NCI-H774 (cell line): Measurements from ENCODE around the gene DMRT1.

Source experiments
- DNase-seq: peaks from one replicate; lab custom pipeline; 2025; lab: John Stamatoyannopoulos, UW

DMRT1 gene

GRCh38 chr9:1002678-1003077, 161.2 kb downstream of the DMRT1 start:
- no peak for DNase-seq

DNA sequence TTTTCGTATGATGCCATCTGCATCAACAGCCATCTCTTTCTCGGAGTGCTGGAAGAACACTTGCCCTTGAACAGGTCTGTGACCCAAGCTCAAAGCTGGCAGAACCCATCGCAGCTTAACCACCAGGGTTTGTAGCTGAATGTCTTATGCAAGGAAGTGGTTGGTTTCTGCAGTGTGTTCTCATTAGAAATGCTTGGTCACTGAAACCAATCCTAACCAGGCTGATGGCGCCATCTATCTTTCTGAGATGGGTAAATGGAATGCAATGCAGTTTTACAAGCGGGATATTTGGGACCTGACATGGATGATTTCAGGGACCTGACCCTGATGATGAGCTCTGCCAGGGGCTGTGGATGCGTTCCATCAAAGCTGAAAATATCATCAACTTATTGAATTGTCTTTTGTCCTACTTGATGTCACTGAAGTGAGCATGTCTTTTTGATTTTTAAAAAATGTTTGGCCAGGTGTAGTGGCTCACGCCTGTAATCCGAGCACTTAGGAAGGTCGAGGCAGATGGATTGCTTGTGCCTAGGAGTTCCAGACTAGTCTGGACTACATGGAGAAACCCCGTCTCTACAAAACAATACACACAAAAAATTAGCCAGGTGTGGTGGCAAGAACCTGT, 163.7 kb downstream of the DMRT1 start:
- DNase-seq = peak; percentile 54

GRCh38 chr9:1007312-1007711, 165.8 kb downstream of the DMRT1 start:
- DNase-seq = no peak

GRCh38 chr9:1008216-1008615, 166.7 kb downstream of the DMRT1 start:
- no peak for DNase-seq

- DNase-seq = peak; percentile 70
Measured at GRCh38 chr9:1009101-1009707, 167.7 kb downstream of the DMRT1 start.

DNA sequence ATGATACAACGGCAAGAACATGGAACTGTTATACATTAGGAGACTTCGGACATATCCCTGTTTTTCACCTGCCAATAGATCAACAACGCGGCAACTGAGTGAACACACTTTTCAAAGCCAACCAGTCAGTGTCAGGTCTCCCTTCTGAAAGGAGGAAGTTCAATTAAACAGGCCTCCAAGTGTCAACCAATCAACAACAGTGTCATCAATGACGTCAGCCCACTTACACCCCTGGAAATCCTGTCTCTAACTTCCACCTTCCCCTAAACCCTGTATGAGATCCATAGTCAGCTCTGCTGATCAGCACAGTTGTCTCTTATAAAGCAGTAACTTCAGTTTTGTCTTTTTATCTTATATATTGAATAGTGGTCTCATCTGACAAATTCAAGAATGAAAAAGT, 171.5 kb downstream of the DMRT1 start:
- DNase-seq = no peak

DNA sequence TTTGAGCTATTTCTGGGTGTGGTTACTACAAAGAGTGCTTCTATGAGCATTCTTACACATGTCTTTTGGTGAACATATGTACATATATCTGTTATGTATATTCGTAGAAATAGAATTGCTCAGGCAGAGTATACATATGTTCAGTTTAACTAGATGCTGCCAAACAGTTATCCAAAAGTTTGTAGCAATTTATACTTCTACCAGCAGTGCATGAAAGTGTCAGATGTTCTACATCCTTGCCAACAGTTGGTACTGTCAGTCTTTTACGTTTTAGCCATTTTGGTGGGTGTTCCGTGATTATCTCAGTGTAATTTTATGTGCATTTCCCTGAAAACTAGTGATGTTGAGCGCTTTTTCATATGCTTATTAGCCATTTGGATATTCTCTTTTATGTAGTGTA, 172.7 kb downstream of the DMRT1 start:
- no peak for DNase-seq

DNA sequence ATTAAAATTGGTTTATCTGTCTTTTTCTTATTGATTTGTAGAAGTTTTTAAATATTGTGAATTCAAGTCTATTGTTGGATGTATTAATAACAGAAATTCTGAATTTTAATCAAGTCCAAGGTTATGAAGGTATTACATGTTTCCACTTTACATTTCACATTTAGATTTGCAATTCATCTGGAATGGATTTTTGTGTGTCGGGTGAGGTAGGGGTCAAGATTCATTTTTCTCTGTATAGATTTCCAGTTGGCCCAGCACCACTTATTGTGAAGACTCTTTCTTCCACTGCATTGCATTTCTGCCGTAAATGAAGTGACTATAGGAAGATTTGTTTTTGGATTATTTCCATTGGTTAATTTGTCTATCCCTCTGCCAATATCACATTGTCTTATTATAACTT, 173.1 kb downstream of the DMRT1 start:
- DNase-seq = no peak

GRCh38 chr9:1018121-1018520, 176.6 kb downstream of the DMRT1 start:
- no peak for DNase-seq
